Endothelial cell (in vitro differentiated cells): ENCODE results near the gene TVP23A. TPM values are rescaled to one million over a fixed set of nuclear protein-coding genes. Genes with fewer than 3 reads are reported as not detected.

Experiments used
- DNase-seq: peaks from one replicate; pipeline ENCODE4 v3.0.0; 2021; ENCODE audit warnings: low spot score
- H3K27ac Mint-ChIP-seq: one replicate; pipeline ENCODE4 v1.8.0; 2021; ENCODE audit warnings: mixed read lengths, inconsistent platforms; ENCODE audit not compliant: unreplicated experiment
- H3K27me3 Mint-ChIP-seq: one replicate; pipeline ENCODE4 v1.8.0; 2021; ENCODE audit warnings: mild to moderate bottlenecking, moderate library complexity, mixed read lengths, inconsistent platforms; ENCODE audit not compliant: unreplicated experiment
- H3K36me3 Mint-ChIP-seq: one replicate; pipeline ENCODE4 v1.8.0; 2021; ENCODE audit warnings: mild to moderate bottlenecking, low read depth, mixed read lengths, inconsistent platforms; ENCODE audit not compliant: unreplicated experiment
- H3K4me1 Mint-ChIP-seq: one replicate; pipeline ENCODE4 v1.8.0; 2021; ENCODE audit warnings: mild to moderate bottlenecking, mixed read lengths, inconsistent platforms; ENCODE audit not compliant: unreplicated experiment
- H3K4me3 Mint-ChIP-seq: one replicate; pipeline ENCODE4 v1.8.0; 2021; ENCODE audit warnings: mild to moderate bottlenecking, mixed read lengths, inconsistent platforms; ENCODE audit not compliant: unreplicated experiment
- H3K9me3 Mint-ChIP-seq: one replicate; pipeline ENCODE4 v1.8.0; 2021; ENCODE audit warnings: mixed read lengths, inconsistent platforms; ENCODE audit not compliant: unreplicated experiment
- total RNA-seq: library from RNA; stranded (reverse); fragmentation: NEBNext Ultra II Directional; extraction: Animal tissue kit (Norgen Biotek cat#: 25700); gene quantifications from one replicate; pipeline ENCODE4 v1.2.1, GENCODE V29; 2021; ENCODE audit not compliant: unreplicated experiment
- TF ChIP-seq, protein P1 (sequence below): fragments of 200-600 bp; sonication (generic); IDR thresholded peaks from one replicate; pipeline ENCODE4 v1.5.0; 2021; ENCODE audit warnings: antibody characterized with exemption; ENCODE audit not compliant: unreplicated experiment

The TVP23A gene
- total RNA-seq, 1 donor from 2014 or later: 7.8 TPM

DNA sequence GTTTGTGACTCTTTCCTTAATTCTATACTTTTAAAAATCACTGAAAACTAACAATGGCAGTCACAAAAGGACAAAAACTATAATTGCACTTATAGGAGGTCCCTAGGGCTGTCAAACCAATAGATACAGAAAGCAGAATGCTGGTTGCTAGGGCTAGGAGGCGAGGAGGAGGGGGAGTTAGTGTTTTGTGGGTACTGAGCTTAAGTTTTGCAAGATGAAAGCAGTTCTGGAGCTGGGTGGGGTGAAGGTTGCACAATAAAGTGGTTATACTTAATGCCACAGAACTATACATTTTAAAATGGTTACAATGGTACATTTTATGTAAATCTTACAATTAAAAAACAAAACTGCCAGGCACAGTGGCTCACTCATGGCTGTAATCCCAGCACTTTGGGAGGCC, 47.7 kb downstream of the TVP23A start:
- Mint-ChIP-seq H3K36me3 (peaks cover 5% of the 10 kb centered on the region), H3K27ac (no peak overlapping the region), H3K9me3 (no peaks in the 10 kb centered on the region)

DNA sequence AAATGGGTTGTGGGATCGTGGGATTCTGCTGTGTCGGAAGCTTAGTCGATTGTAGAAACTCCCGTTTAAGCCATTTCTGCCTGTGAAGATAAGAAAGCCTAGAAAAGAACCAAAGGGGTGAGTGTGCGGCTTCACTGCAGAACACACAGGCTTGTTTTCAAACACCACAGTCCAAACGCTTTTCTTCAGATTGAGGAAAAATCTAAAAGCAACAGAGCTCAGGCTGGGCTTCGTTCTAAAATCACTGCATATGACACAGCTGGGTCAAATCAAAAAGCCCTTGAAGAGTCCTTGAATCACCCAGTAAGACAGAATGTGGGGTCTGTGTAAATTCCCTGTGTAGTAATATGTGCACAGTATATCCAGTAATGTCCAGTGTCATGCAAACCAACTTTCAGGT, 49.2 kb downstream of the TVP23A start:
- Mint-ChIP-seq H3K36me3 (peaks cover 5% of the 10 kb centered on the region), H3K4me1 (peaks cover 8% of the 10 kb centered on the region), H3K9me3 (no peaks in the 10 kb centered on the region), H3K27me3 (no peaks in the 10 kb centered on the region), H3K27ac (no peak overlapping the region), H3K4me3 (no peak overlapping the region)
- no peak for DNase-seq
- TF ChIP-seq, protein P1, sequence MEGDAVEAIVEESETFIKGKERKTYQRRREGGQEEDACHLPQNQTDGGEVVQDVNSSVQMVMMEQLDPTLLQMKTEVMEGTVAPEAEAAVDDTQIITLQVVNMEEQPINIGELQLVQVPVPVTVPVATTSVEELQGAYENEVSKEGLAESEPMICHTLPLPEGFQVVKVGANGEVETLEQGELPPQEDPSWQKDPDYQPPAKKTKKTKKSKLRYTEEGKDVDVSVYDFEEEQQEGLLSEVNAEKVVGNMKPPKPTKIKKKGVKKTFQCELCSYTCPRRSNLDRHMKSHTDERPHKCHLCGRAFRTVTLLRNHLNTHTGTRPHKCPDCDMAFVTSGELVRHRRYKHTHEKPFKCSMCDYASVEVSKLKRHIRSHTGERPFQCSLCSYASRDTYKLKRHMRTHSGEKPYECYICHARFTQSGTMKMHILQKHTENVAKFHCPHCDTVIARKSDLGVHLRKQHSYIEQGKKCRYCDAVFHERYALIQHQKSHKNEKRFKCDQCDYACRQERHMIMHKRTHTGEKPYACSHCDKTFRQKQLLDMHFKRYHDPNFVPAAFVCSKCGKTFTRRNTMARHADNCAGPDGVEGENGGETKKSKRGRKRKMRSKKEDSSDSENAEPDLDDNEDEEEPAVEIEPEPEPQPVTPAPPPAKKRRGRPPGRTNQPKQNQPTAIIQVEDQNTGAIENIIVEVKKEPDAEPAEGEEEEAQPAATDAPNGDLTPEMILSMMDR: no peak

More for the DNA sequence above, 47.7 kb downstream of the TVP23A start:
- DNase-seq: no peak
- TF ChIP-seq, protein P1: no peak
- no peak overlapping the region for H3K4me3 Mint-ChIP-seq
- peaks cover 8% of the 10 kb centered on the region for H3K4me1 Mint-ChIP-seq
- H3K27me3 Mint-ChIP-seq: peaks cover 3% of the 10 kb centered on the region

DNA sequence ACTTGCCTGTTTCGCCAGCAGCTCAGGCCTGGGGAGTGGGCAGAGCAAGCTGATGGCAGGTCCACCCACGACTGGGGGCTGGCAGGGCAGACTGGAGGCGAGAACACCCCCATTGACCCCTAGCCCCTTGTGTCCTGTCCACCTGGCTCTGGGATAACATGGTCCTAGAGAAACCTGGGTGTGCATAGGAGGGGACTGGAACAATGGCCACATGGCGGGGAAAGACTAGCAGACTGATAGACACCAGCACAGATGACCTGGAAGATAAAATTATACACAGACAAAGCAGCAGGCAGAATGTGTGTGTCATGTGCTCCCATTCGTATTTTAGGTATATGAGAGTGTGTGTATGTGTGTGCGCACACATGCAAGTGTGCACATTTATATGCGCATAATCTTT, 51.5 kb downstream of the TVP23A start:
- TF ChIP-seq, protein P1: no peak
- DNase-seq: no peak
- H3K27ac Mint-ChIP-seq: no peak overlapping the region
- H3K36me3 Mint-ChIP-seq: peaks cover 15% of the 10 kb centered on the region
- H3K4me3 Mint-ChIP-seq: no peak overlapping the region
- no peaks in the 10 kb centered on the region for H3K9me3 Mint-ChIP-seq
- peaks cover 3% of the 10 kb centered on the region for H3K27me3 Mint-ChIP-seq
- H3K4me1 Mint-ChIP-seq: peaks cover 6% of the 10 kb centered on the region

DNA sequence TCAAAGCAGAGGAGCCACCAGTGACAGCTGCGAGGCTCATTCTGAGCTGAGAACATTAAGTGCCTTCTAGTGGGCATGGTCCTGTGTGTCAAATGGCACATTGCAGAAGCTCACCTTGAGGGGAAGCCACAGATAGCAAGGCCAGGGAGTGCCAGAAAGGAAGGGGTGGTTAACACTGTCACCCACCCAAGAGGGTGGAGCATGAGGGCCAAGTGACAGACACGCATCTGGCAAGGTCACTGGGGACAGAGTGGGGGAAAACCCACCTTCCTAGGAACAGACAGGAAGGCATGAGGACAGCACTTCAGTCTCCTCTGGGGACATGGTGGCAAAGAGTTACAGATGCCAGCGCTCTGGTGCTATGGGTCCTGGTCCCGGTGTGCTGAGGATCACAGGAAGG, 52.8 kb downstream of the TVP23A start:
- H3K4me3 Mint-ChIP-seq: peak overlapping the region; percentile 37
- no peaks in the 10 kb centered on the region for H3K9me3 Mint-ChIP-seq
- H3K4me1 Mint-ChIP-seq: peaks cover 6% of the 10 kb centered on the region
- peaks cover 4% of the 10 kb centered on the region for H3K27me3 Mint-ChIP-seq
- TF ChIP-seq, protein P1: no peak
- peaks cover 21% of the 10 kb centered on the region for H3K36me3 Mint-ChIP-seq
- no peak overlapping the region for H3K27ac Mint-ChIP-seq
- no peak for DNase-seq

DNA sequence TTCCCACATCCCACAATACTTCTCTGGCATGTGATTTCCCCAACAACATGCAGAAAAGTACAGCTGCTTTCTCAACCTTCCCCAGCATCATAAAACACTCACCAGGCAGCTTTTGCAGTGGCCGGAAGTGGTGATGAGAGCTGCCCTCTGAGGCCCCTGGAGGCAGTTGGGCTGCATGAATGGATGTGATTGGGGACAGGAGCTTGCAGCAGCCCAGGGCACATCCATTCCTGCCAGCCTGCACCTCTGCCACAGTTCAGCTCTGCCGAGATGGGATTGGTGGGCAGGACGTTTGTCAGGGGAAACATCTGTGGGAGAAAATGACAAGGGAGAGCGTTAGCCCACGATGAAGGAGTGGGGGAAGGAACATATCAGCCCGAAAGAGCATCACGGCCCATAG, 55.1 kb downstream of the TVP23A start:
- peaks cover 6% of the 10 kb centered on the region for H3K4me1 Mint-ChIP-seq
- H3K4me3 Mint-ChIP-seq: peak overlapping the region; percentile 74
- no peak overlapping the region for H3K27ac Mint-ChIP-seq
- H3K36me3 Mint-ChIP-seq: peaks cover 25% of the 10 kb centered on the region
- TF ChIP-seq, protein P1: no peak
- no peaks in the 10 kb centered on the region for H3K9me3 Mint-ChIP-seq
- peaks cover 9% of the 10 kb centered on the region for H3K27me3 Mint-ChIP-seq
- DNase-seq: no peak
